NCI-H2227 treated with DMSO at 0.1 percent for 48 hours (cell line): ENCODE measurements around the gene IL1RAP.

Experiments used
- DNase-seq: peaks from one replicate; lab custom pipeline; 2025; lab: John Stamatoyannopoulos, UW

Gene IL1RAP

GRCh38 chr3:190579514-190580137 is 65.7 kb downstream of the IL1RAP start:
- DNase-seq: no peak

- DNase-seq: no peak
Observed at GRCh38 chr3:190580417-190580816, 66.5 kb downstream of the IL1RAP start.

- no peak for DNase-seq
Observed at GRCh38 chr3:190581041-190581541, 67.2 kb downstream of the IL1RAP start.

GRCh38 chr3:190582667-190583066 is 68.8 kb downstream of the IL1RAP start:
- no peak for DNase-seq

- no peak for DNase-seq
Observed at GRCh38 chr3:190585805-190586630, 72.1 kb downstream of the IL1RAP start.

- DNase-seq: no peak
Observed at GRCh38 chr3:190586631-190587011, 72.7 kb downstream of the IL1RAP start.

DNA sequence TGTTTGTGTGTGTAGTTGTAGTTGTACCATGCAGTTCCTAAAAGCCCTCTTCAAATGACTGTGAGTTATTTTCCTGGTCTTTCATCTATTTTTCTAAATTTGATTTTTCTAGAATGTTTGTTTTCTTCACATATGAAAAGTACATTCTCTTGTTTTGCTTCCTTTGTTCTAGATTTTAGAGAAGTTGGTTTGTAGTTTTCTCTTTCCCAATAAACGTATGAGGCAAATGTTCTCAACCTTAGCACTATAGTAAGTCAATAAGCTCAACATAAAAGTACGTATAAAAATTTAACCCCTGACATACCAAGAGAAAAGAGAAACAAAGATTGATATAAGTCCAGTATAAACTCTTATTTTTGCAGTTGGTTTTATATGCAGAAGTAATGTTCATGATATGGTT is 74.7 kb downstream of the IL1RAP start:
- no peak for DNase-seq

GRCh38 chr3:190589326-190589725 is 75.4 kb downstream of the IL1RAP start:
- DNase-seq: no peak

- DNase-seq: no peak
Observed at GRCh38 chr3:190591080-190591479, 77.2 kb downstream of the IL1RAP start.

DNA sequence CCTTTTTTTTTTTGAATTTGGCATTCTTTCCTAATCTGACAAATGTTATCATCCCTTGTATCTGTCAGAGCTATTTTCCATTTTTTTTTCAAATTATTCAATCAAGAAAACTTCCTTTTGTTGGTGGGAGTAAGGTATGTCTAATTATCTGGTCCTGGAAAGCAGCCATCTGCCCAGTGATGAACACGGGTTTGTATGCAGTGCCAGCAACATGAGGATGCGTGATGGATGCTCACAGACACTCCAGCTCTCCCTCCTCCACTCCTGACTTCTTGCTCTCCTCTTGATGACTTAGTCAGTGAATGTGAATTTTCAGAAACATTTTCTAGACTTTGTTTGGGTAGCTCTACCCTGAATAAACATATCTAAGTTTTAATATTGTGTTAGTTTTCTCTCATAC is 79.2 kb downstream of the IL1RAP start:
- DNase-seq: no peak

DNA sequence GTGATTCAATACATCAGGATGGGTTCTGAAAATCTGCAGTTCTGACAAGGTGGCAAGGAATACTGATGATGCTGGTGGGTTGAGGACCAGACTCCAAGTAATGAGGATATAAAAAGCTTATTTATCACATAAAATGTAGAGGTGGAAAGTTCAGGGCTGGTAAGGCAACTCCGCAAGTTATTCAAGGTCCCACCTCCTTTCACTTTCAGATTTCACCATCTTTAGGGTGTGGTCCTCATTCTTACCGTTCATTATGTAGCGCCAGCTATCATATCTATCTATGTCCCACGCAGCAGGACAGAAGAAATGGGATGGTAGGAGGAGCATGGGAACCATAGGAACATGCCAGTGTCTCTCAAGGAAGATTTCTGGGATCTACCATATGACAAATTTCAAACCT is 80.3 kb downstream of the IL1RAP start:
- DNase-seq: no peak

GRCh38 chr3:190595179-190595795 is 81.4 kb downstream of the IL1RAP start:
- no peak for DNase-seq

DNA sequence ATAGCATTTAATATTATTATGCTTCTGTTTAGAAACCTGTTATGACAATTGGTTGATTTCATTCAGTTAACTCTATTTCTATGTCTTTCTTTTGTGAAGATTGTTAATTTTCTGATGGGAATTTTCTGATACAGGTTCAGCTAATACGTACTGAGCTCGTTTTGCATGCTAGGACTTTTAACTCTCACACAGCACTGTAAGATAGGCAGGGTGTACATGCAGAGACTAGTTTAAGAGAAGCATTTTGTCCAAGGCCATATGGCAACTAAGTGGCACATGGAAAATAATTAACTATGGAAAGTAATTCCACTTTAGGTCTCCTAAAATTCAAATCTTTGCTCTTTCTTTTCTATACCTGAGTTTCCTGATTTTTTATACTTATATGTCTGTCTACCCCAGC is 81.9 kb downstream of the IL1RAP start:
- no peak for DNase-seq

GRCh38 chr3:190596349-190597285 is 82.7 kb downstream of the IL1RAP start:
- no peak for DNase-seq

DNA sequence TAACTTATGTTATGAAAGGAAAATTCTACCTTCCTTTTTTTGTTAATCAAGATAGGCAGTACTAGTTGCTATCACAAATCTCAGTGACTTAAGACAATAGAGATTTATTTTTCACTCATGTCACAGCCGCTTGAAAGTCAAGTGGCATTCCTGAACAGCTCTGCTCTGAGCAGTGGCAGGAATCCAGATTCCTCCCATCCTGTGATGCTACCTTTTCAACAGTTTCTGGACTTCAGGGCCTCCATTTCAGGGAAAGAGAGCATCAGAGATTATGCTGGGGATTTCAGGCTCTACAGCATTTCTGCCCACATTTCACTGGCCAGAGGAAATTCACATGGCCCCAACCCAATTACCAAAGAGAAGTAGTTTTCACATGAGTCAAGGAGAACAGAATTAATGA is 83.4 kb downstream of the IL1RAP start:
- no peak for DNase-seq

GRCh38 chr3:190601622-190602021 is 87.7 kb downstream of the IL1RAP start:
- DNase-seq: no peak

GRCh38 chr3:190605385-190605784 is 91.5 kb downstream of the IL1RAP start:
- DNase-seq: no peak

- DNase-seq: no peak
Observed at GRCh38 chr3:190606596-190606995, 92.7 kb downstream of the IL1RAP start.

- no peak for DNase-seq
Observed at GRCh38 chr3:190607021-190607420, 93.1 kb downstream of the IL1RAP start.

DNA sequence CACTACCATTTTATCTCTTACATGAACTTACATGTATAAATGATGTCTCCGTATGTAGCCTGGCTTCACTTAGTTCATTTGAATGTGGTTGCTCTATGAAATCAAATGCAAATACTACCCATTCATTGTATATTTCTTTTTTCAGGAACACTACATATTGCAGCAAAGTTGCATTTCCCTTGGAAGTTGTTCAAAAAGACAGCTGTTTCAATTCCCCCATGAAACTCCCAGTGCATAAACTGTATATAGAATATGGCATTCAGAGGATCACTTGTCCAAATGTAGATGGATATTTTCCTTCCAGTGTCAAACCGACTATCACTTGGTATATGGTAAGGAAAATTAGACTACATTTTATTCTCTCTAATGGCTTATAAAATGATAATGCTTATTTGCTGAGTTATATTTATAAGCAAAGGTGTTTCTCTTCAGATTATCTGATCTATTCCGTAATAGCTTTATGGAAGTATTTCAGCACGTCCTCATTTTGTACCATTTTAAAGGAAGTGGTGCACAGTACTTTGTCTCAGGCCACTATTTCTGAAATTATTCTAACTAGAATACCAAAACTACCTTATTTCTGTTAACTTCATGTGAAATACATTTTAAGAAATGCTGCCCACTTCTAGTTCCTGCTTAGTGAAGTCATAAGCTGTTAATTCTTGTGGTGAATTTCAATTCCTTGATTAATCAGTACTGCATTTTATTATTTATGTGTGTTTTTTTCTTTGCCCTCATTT is 95.1 kb downstream of the IL1RAP start:
- no peak for DNase-seq
